ENCODE measurements around the gene KCNH5. TPM values are rescaled to one million over a fixed set of nuclear protein-coding genes. Genes with fewer than 3 reads are reported as not detected.

The KCNH5 gene
- total and polyA plus RNA-seq, 2 experiments from 2014 or later: 0.36 to 1.3 TPM

DNA sequence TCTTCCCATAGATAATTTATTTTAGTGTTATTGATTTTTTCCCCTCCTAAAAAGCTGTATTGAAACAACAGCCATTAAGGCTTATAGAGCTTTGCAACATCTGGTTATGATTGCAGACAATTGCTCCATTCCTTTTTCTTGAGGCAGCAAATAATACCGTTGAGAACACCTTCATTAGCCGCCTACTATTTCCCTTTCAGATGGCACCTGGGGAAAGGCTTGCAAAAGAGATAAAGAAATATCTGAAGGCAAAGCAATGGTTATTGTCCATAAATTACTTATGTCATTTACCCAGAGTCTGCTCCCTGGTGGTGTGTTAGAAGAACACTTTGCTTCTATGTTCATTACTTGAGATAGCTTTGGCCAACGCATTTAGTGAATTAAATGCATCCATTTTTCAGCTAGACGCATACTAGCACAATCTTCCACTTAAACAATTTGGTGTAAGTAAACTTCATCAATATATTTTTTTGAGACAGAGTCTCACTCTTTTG is 377.8 kb downstream of the KCNH5 start:
- no peak overlapping the region for H3K27ac ChIP-seq
- WGBS (ENCODE audit: low lambda C conversion rate, missing lambda C conversion rate): 79% methylated on average over 4 of the region's 4 CpGs
- H2AFZ ChIP-seq: no peak overlapping the region
- H3K4me2 ChIP-seq: no peak overlapping the region
- no peaks in the 10 kb centered on the region for H4K20me1 ChIP-seq (ENCODE audit: insufficient read depth, poor library complexity, severe bottlenecking)
- H3K4me3 ChIP-seq: no peak overlapping the region
- H3K79me2 ChIP-seq: no peaks in the 10 kb centered on the region
- no peaks in the 10 kb centered on the region for H3K9me3 ChIP-seq (ENCODE audit: low read depth)
- H3K4me1 ChIP-seq (ENCODE audit: insufficient read depth): peaks cover 11% of the 10 kb centered on the region
- TF ChIP-seq EZH2phosphoT487 (IDR thresholded peaks at IDR 0.05; ENCODE audit: low read depth, severe bottlenecking, unreplicated experiment) (no peak), EZH2 (IDR thresholded peaks at IDR 0.05; ENCODE audit: borderline replicate concordance) (no peak)
- TF ChIP-seq, protein P1, sequence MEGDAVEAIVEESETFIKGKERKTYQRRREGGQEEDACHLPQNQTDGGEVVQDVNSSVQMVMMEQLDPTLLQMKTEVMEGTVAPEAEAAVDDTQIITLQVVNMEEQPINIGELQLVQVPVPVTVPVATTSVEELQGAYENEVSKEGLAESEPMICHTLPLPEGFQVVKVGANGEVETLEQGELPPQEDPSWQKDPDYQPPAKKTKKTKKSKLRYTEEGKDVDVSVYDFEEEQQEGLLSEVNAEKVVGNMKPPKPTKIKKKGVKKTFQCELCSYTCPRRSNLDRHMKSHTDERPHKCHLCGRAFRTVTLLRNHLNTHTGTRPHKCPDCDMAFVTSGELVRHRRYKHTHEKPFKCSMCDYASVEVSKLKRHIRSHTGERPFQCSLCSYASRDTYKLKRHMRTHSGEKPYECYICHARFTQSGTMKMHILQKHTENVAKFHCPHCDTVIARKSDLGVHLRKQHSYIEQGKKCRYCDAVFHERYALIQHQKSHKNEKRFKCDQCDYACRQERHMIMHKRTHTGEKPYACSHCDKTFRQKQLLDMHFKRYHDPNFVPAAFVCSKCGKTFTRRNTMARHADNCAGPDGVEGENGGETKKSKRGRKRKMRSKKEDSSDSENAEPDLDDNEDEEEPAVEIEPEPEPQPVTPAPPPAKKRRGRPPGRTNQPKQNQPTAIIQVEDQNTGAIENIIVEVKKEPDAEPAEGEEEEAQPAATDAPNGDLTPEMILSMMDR (IDR thresholded peaks at IDR 0.05; ENCODE audit: poor library complexity): peak; percentile 6
- no peaks in the 10 kb centered on the region for H3K36me3 ChIP-seq (replicated peaks; ENCODE audit: insufficient read depth, low read depth)
- no peaks in the 10 kb centered on the region for H3K27me3 ChIP-seq
- DNase-seq (ENCODE audit: low spot score): no peak
- H3K9me2 ChIP-seq (replicated peaks; ENCODE audit: insufficient read depth): no peaks in the 10 kb centered on the region

DNA sequence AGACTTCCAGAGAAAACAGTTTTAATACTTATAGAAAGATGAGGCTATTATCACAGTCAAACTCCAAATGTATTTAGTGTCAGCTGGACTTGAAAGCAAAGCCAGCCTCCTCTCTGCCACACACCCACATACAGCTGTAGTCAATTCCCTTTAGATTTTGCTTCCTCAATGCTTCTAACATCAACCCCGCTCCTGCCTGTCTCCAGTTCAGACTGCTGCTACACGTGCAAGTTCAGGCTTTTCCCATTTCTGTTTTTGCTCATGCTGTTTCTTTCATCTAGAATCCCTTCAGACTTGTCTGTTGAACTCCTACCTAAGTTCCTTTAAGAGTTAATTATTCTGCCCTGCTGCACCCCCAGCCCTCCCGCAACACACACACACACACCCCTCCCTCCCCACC is 380.0 kb downstream of the KCNH5 start:
- no peaks in the 10 kb centered on the region for H3K9me2 ChIP-seq (replicated peaks; ENCODE audit: insufficient read depth)
- H3K4me3 ChIP-seq: no peak overlapping the region
- no peaks in the 10 kb centered on the region for H3K36me3 ChIP-seq (replicated peaks; ENCODE audit: insufficient read depth, low read depth)
- peaks cover 11% of the 10 kb centered on the region for H3K4me1 ChIP-seq (ENCODE audit: insufficient read depth)
- no peaks in the 10 kb centered on the region for H3K9me3 ChIP-seq (ENCODE audit: low read depth)
- H4K20me1 ChIP-seq (ENCODE audit: insufficient read depth, poor library complexity, severe bottlenecking): no peaks in the 10 kb centered on the region
- H3K27me3 ChIP-seq: no peaks in the 10 kb centered on the region
- no peak overlapping the region for H2AFZ ChIP-seq
- peak overlapping the region; percentile 22 for H3K4me2 ChIP-seq
- DNase-seq (ENCODE audit: low spot score): peak; percentile 21
- TF ChIP-seq EZH2phosphoT487 (IDR thresholded peaks at IDR 0.05; ENCODE audit: low read depth, severe bottlenecking, unreplicated experiment) (no peak), EZH2 (IDR thresholded peaks at IDR 0.05; ENCODE audit: borderline replicate concordance) (no peak)
- TF ChIP-seq, protein P1 (IDR thresholded peaks at IDR 0.05; ENCODE audit: poor library complexity): no peak
- no peaks in the 10 kb centered on the region for H3K79me2 ChIP-seq
- peak overlapping the region; percentile 53 for H3K27ac ChIP-seq
- WGBS (ENCODE audit: low lambda C conversion rate, missing lambda C conversion rate): 26% methylated on average over 3 of the region's 3 CpGs

DNA sequence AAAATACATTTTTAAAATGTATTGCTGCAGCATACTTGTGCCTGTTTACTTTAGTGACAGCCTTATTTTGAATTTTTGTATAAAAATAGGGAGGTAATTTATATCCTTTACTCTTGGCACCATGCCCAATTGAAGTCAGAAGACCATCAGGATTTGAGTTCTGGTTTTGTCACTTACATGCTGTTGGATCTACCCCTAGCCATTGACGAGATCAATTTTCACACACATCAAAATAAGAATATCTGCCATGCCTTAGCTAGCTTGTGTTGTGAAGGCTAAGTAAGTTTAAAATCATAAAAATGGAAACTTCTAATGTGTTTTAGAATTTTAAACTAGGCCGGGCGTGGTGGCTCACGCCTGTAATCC is 381.8 kb downstream of the KCNH5 start:
- no peak for TF ChIP-seq EZH2phosphoT487 (IDR thresholded peaks at IDR 0.05; ENCODE audit: low read depth, severe bottlenecking, unreplicated experiment)
- TF ChIP-seq, protein P1 (IDR thresholded peaks at IDR 0.05; ENCODE audit: poor library complexity): no peak
- TF ChIP-seq EZH2 (IDR thresholded peaks at IDR 0.05; ENCODE audit: borderline replicate concordance): no peak
- H3K27ac ChIP-seq: peak overlapping the region; percentile 58
- H2AFZ ChIP-seq: no peak overlapping the region
- H4K20me1 ChIP-seq (ENCODE audit: insufficient read depth, poor library complexity, severe bottlenecking): no peaks in the 10 kb centered on the region
- no peaks in the 10 kb centered on the region for H3K27me3 ChIP-seq
- no peaks in the 10 kb centered on the region for H3K36me3 ChIP-seq (replicated peaks; ENCODE audit: insufficient read depth, low read depth)
- WGBS (ENCODE audit: low lambda C conversion rate, missing lambda C conversion rate): 73% methylated on average over 4 of the region's 4 CpGs
- H3K9me2 ChIP-seq (replicated peaks; ENCODE audit: insufficient read depth): no peaks in the 10 kb centered on the region
- H3K79me2 ChIP-seq: no peaks in the 10 kb centered on the region
- H3K4me2 ChIP-seq: peak overlapping the region; percentile 62
- no peak overlapping the region for H3K4me3 ChIP-seq
- no peaks in the 10 kb centered on the region for H3K9me3 ChIP-seq (ENCODE audit: low read depth)
- peaks cover 11% of the 10 kb centered on the region for H3K4me1 ChIP-seq (ENCODE audit: insufficient read depth)
- no peak for DNase-seq (ENCODE audit: low spot score)

All from hepatocyte (in vitro differentiated cells).